Measurements from ENCODE around the gene PTPRU. TPM values are rescaled to one million over a fixed set of nuclear protein-coding genes. Genes with fewer than 3 reads are reported as not detected.

The PTPRU gene
- total and polyA plus RNA-seq, 2 of the 8 experiments (the other 6 are each of a cell fraction or from before 2014, with no cell fraction given) = 33.8 to 41.8 TPM

GRCh38 chr1:29282924-29283803 lies 46.8 kb downstream of the PTPRU start (continued):
- 0 out of 2 replicates have a peak, but pooled peaks have one; percentile 31 for TF ChIP-seq TAF1 (IDR thresholded peaks at IDR 0.05; ENCODE audit: low read depth, low read length)
- peak in 1 of 3 experiments; percentile 12; a peak in 1 of 4 replicates for TF ChIP-seq CTCF (IDR thresholded peaks at IDR 0.05; ENCODE audit: control extremely low read depth in 1 of 3, insufficient read depth in 1 of 3, low read depth in 1 of 3, low read length in 3 of 3)
- 0 out of 2 replicates have a peak, but pooled peaks have one; percentile 15 for TF ChIP-seq TBP (IDR thresholded peaks at IDR 0.05; ENCODE audit: low read depth, low read length)
- peak; percentile 31 for TF ChIP-seq KDM4A (IDR thresholded peaks at IDR 0.05; ENCODE audit: low read depth, low read length, severe bottlenecking)
- no peak for TF ChIP-seq CHD1 (IDR thresholded peaks at IDR 0.05; ENCODE audit: low read depth, low read length)
- TF ChIP-seq RBBP5 (IDR thresholded peaks at IDR 0.05; ENCODE audit: borderline replicate concordance, low read depth, low read length) = no peak
- no peak for TF ChIP-seq HDAC6 (IDR thresholded peaks at IDR 0.05; ENCODE audit: low read depth, low read length)
- peak in 1 of 2 experiments; percentile 31; a peak in 1 of 4 replicates for TF ChIP-seq SIN3A (conservative IDR thresholded peaks at IDR 0.05 in 1 of 2, IDR thresholded peaks at IDR 0.05 in 1 of 2; ENCODE audit: low read depth in 1 of 2, low read length in 2 of 2)
- TF ChIP-seq ATF2 (IDR thresholded peaks at IDR 0.05; ENCODE audit: low read length) = no peak
- peak; percentile 76 for TF ChIP-seq SP1 (IDR thresholded peaks at IDR 0.05; ENCODE audit: low read depth, low read length)
- TF ChIP-seq KDM1A (IDR thresholded peaks at IDR 0.05; ENCODE audit: borderline replicate concordance, low read length) = no peak
- TF ChIP-seq ZNF274 (IDR thresholded peaks at IDR 0.05; ENCODE audit: borderline replicate concordance, extremely low read depth, low read length) = no peak
- TF ChIP-seq RAD21 (IDR thresholded peaks at IDR 0.05 in 1 of 2, conservative IDR thresholded peaks at IDR 0.05 in 1 of 2; ENCODE audit: low read depth in 2 of 2, low read length in 2 of 2) = no peak; a peak in 1 of 4 replicates
- no peak for TF ChIP-seq USF2 (IDR thresholded peaks at IDR 0.05; ENCODE audit: low read length)
- no peak for TF ChIP-seq KDM5A (IDR thresholded peaks at IDR 0.05; ENCODE audit: low read length)
- no peak for TF ChIP-seq CHD2 (IDR thresholded peaks at IDR 0.05; ENCODE audit: low read length)

Measured in H1 (cell line).